GM12878 (cell line): ENCODE measurements around the gene CHD6. TPM values are rescaled to one million over a fixed set of nuclear protein-coding genes. Genes with fewer than 3 reads are reported as not detected.

ENCODE experiments used
- ATAC-seq: fragments of 200-7000 bp; cut with Tn5 transposase; 3 replicates; pipeline ENCODE4 v1.9.1; 2020; ENCODE audit warnings: mild to moderate bottlenecking, moderate library complexity
- BruUV-seq: library from RNA; stranded (reverse); fragments of 400-500 nt; replicated peaks from 2 replicates; lab custom pipeline; 2021; lab: Mats Ljungman, UMichigan
- CTCF ChIA-PET: fragments of 300-600 bp; sonication (Branson Sonifier 250); formaldehyde crosslinking; extraction: SDS; loops from one replicate; lab custom pipeline; 2021; ENCODE audit warnings: inconsistent platforms; lab: Yijun Ruan, JAX
- POLR2A ChIA-PET: fragments of 350-600 bp; formaldehyde crosslinking; extraction: SDS; loops from one replicate; lab custom pipeline; 2021; ENCODE audit warnings: inconsistent platforms; lab: Charles Lee
- RAD21 ChIA-PET: fragments of 300-600 bp; sonication (Branson Sonifier 250); formaldehyde crosslinking; loops from one replicate; lab custom pipeline; 2023; ENCODE audit warnings: antibody characterized with exemption; ENCODE audit not compliant: unreplicated experiment; lab: Charles Lee
- SMC1A ChIA-PET: fragments of 300-600 bp; sonication (Branson Sonifier 250); formaldehyde crosslinking; loops from one replicate; lab custom pipeline; 2023; ENCODE audit not compliant: unreplicated experiment, uncharacterized antibody; lab: Charles Lee
- DNase-seq: peaks from one replicate; pipeline ENCODE4 v3.0.0-alpha.2; 2011; ENCODE audit warnings: low read depth, low spot score
- FAIRE-seq: peaks from 3 replicates; lab custom pipeline; 2011; peaks lifted over from hg19 to GRCh38; lab: Jason Lieb, UNC
- H2AFZ ChIP-seq: 2 replicates; pipeline ENCODE4 v1.6.0; 2011; ENCODE audit warnings: low read depth, low read length, control low read depth; ENCODE audit not compliant: control insufficient read depth
- H3K27ac ChIP-seq: 2 replicates; pipeline ENCODE4 v1.5.1; 2011; ENCODE audit warnings: control low read depth; ENCODE audit not compliant: control insufficient read depth, insufficient read depth
- H3K27me3 ChIP-seq, 2 experiments: replicated peaks in 1 of 2; 2 replicates each; pipeline versions ENCODE4 v1.6.0 to v1.6.1; 2011; ENCODE audit warnings: low read length in 1 of 2; ENCODE audit not compliant: control insufficient read depth in 2 of 2, insufficient read depth in 2 of 2
- H3K36me3 ChIP-seq, 2 experiments: 2 replicates each; pipeline ENCODE4 v1.5.1; 2011; ENCODE audit warnings: low read length in 1 of 2; ENCODE audit not compliant: control insufficient read depth in 2 of 2, insufficient read depth in 2 of 2
- H3K4me1 ChIP-seq: 2 replicates; pipeline ENCODE4 v1.6.1; 2011; ENCODE audit warnings: mild to moderate bottlenecking, low read length, moderate library complexity, mixed read lengths; ENCODE audit not compliant: control insufficient read depth, insufficient read depth
- H3K4me2 ChIP-seq: 2 replicates; pipeline ENCODE4 v1.6.0; 2011; ENCODE audit warnings: control low read depth; ENCODE audit not compliant: control insufficient read depth, insufficient read depth
- H3K4me3 ChIP-seq: fragments of 200-600 bp; sonication (generic); 2 replicates; pipeline ENCODE4 v1.5.1; 2016
- H3K79me2 ChIP-seq: 2 replicates; pipeline ENCODE4 v1.6.0; 2011; ENCODE audit warnings: low read length; ENCODE audit not compliant: control insufficient read depth, insufficient read depth
- H3K9ac ChIP-seq: 2 replicates; pipeline ENCODE4 v1.8.0; 2011; ENCODE audit warnings: low read length, control low read depth, mixed read lengths; ENCODE audit not compliant: control insufficient read depth, insufficient read depth
- H3K9me3 ChIP-seq: replicated peaks from 3 replicates; pipeline ENCODE4 v1.5.1; 2011; ENCODE audit warnings: mild to moderate bottlenecking, low read length; ENCODE audit not compliant: control insufficient read depth, insufficient read depth
- H4K20me1 ChIP-seq: 2 replicates; pipeline ENCODE4 v1.6.0; 2011; ENCODE audit not compliant: control insufficient read depth, insufficient read depth
- ASH2L ChIP-seq: fragments of 300-600, 200-600 bp; sonication (generic); IDR thresholded peaks from 2 replicates; pipeline ENCODE4 v1.6.1; 2017; ENCODE audit warnings: low read depth, mild to moderate bottlenecking, borderline replicate concordance
- BMI1 ChIP-seq: fragments of 450-650 bp; IDR thresholded peaks from 2 replicates; pipeline ENCODE4 v1.6.1; 2016; ENCODE audit warnings: mild to moderate bottlenecking, moderate library complexity, borderline replicate concordance
- CREM ChIP-seq: IDR thresholded peaks from 2 replicates; pipeline ENCODE4 v1.6.1; 2014; ENCODE audit warnings: antibody characterized with exemption, low read depth
- ETV6 ChIP-seq, 2 experiments: fragments of 450-650 bp in 1 of 2; IDR thresholded peaks in 1 of 2; conservative IDR thresholded peaks in 1 of 2; 2 replicates each; pipeline ENCODE4 v1.6.1; 2014; ENCODE audit warnings: antibody characterized with exemption in 1 of 2, borderline replicate concordance in 1 of 2, low read depth in 1 of 2, mild to moderate bottlenecking in 1 of 2, moderate library complexity in 1 of 2
- EZH2 ChIP-seq: IDR thresholded peaks from 2 replicates; pipeline ENCODE4 v1.6.1; 2012; ENCODE audit warnings: low read depth, mild to moderate bottlenecking, control low read depth, inconsistent platforms, low read length, borderline replicate concordance; ENCODE audit not compliant: control insufficient read depth
- JUNB ChIP-seq: IDR thresholded peaks from 2 replicates; pipeline ENCODE4 v1.6.1; 2016; ENCODE audit warnings: antibody characterized with exemption, mild to moderate bottlenecking
- KAT2A ChIP-seq: conservative IDR thresholded peaks from 2 replicates; pipeline ENCODE4 v1.6.1; 2011; ENCODE audit warnings: low read depth, low read length; ENCODE audit not compliant: control insufficient read depth
- MYB ChIP-seq: fragments of 150-350 bp; IDR thresholded peaks from 2 replicates; pipeline ENCODE4 v1.6.1; 2014; ENCODE audit warnings: mild to moderate bottlenecking, low read depth, low read length, borderline replicate concordance
- PAX8 ChIP-seq: fragments of 450-650 bp; IDR thresholded peaks from 2 replicates; pipeline ENCODE4 v1.6.1; 2017; ENCODE audit warnings: mild to moderate bottlenecking, moderate library complexity
- POLR2AphosphoS2 ChIP-seq: IDR thresholded peaks from 2 replicates; pipeline ENCODE4 v1.6.1; 2011; ENCODE audit warnings: low read depth, mild to moderate bottlenecking, low read length, improper control_type of control experiment, moderate library complexity
- RCOR1 ChIP-seq: conservative IDR thresholded peaks from 2 replicates; pipeline ENCODE4 v1.6.1; 2012; ENCODE audit warnings: low read depth, low read length, improper control_type of control experiment
- SIN3A ChIP-seq: IDR thresholded peaks from 2 replicates; pipeline ENCODE4 v1.6.1; 2012; ENCODE audit warnings: low read depth, low read length, improper control_type of control experiment
- SREBF2 ChIP-seq: IDR thresholded peaks from 2 replicates; pipeline ENCODE4 v1.6.1; 2012; ENCODE audit warnings: mild to moderate bottlenecking, low read length
- SUZ12 ChIP-seq: fragments of 200-600 bp; sonication (generic); IDR thresholded peaks from one replicate; pipeline ENCODE4 v1.6.1; 2018; ENCODE audit warnings: antibody characterized with exemption, mild to moderate bottlenecking; ENCODE audit not compliant: unreplicated experiment
- TCF3 ChIP-seq: IDR thresholded peaks from 2 replicates; pipeline ENCODE4 v1.6.1; 2012; ENCODE audit warnings: low read depth, mild to moderate bottlenecking, low read length, borderline replicate concordance; ENCODE audit not compliant: insufficient read depth
- ZNF24 ChIP-seq: fragments of 450-650 bp; IDR thresholded peaks from 2 replicates; pipeline ENCODE4 v1.6.1; 2017; ENCODE audit warnings: antibody characterized with exemption, mild to moderate bottlenecking
- WGBS: methylation state at CpG from one replicate; pipeline ENCODE4 v1.1.6; 2016; ENCODE audit warnings: low lambda C conversion rate; ENCODE audit not compliant: insufficient replicate concordance, insufficient coverage; ENCODE audit errors: missing lambda C conversion rate; 5-methylcytosine and 5-hydroxymethylcytosine counted together
- in situ Hi-C: fragments of 300-500 bp; cut with MboI; formaldehyde crosslinking; loops from 9 replicates; pipeline ENCODE4 v1.14.3; 2018; ENCODE audit warnings: mixed read lengths
- intact Hi-C: fragments of 100-400 bp; cut with micrococcal nuclease; formaldehyde crosslinking; loops from one replicate; pipeline ENCODE4 v1.14.2; 2022; ENCODE audit not compliant: unreplicated experiment
- polyA plus RNA-seq, 11 experiments: library from polyadenylated mRNA; depleted of rRNA in 4 of 11; unstranded in 6 of 11; stranded (reverse) in 5 of 11; fragments of >200 nt; fragmentation: Nextera tagmentation in 4 of 11; fragmentation: Illumina TruSeq in 1 of 11; extraction: Ambion mirVana in 4 of 11; extraction: Trizol in 1 of 11; gene quantifications; 1 replicate in 1 of 11; 2 replicates in 10 of 11; pipeline versions ENCODE4 v1.2.1 to v1.2.3, GENCODE V29; 2011 to 2016; ENCODE audit warnings: inconsistent platforms in 2 of 11, missing spikeins in 2 of 11, low read depth in 1 of 11
- total RNA-seq, 4 experiments: library from RNA; depleted of rRNA in 3 of 4; stranded (reverse); fragments of >200 nt in 3 of 4; fragmentation: Illumina TruSeq in 1 of 4; extraction: Trizol in 1 of 4; gene quantifications; 2 replicates each; pipeline versions ENCODE4 v1.2.1 to v1.2.3, GENCODE V29; 2013 to 2021
- TF ChIP-seq, protein P1 (sequence below): fragments of 450-650 bp; IDR thresholded peaks from 2 replicates; pipeline ENCODE4 v1.6.1; 2018; ENCODE audit warnings: mild to moderate bottlenecking, low read depth, moderate library complexity; ENCODE audit not compliant: partially characterized antibody

CHD6 gene
- total and polyA plus RNA-seq, 10 of the 15 experiments (the other 5 are each of a cell fraction or from before 2014, with no cell fraction given) = 4.3 to 25.5 (median 17.1) TPM

DNA sequence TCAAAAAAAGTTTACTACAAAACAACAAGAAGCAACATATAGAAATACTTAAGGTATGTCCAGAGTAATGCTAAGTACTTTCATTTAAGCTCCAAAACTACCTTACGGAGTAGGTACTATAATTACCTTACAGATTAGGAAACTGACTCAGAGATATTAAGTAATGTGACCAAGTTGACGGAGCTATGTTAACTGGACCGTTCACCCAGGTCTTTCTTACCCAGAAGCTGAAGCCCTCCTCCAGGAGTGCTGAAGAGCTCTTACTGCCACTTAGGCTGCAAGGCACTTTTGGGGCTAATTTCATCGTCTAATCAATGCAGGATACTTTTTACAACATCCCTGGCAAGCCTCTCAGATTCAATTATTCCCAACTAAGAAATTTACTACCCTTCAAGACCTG, 123.7 kb downstream of the CHD6 start:
- ChIA-PET POLR2A (no interaction called here), RAD21 (interaction anchor here (0.5 kb wide), 1 partner anchor 201 kb away, joined by 3 read pairs; no protein-coding TSS in a partner anchor), CTCF (interaction anchor here (1.1 kb wide), 1 partner anchor 14 kb away, joined by 3 read pairs; no protein-coding TSS in a partner anchor), SMC1A (interaction anchor here (0.8 to 2.4 kb wide), 2 partner anchors 13 to 27 kb away, joined by 3 to 10 read pairs; no protein-coding TSS in a partner anchor)
- Histone ChIP-seq H3K9me3 (no peaks in the 10 kb centered on the region), H2AFZ (no peak overlapping the region), H3K36me3 (peaks cover 0 to 29% of the 10 kb centered on the region in 2 experiments), H3K4me2 (no peak overlapping the region), H3K79me2 (no peaks in the 10 kb centered on the region), H4K20me1 (no peaks in the 10 kb centered on the region), H3K27ac (no peak overlapping the region), H3K4me3 (no peak overlapping the region), H3K4me1 (no peaks in the 10 kb centered on the region), H3K27me3 (no peaks in the 10 kb centered on the region), H3K9ac (no peak overlapping the region)
- ATAC-seq (no peak), FAIRE-seq (no peak), DNase-seq (no peak)
- intact Hi-C loops = no loop called here
- 84% methylated on average over 4 of the region's 4 CpGs for WGBS
- TF ChIP-seq ETV6 (conservative IDR thresholded peaks at IDR 0.05 in 1 of 2, IDR thresholded peaks at IDR 0.05 in 1 of 2; ENCODE audit: borderline replicate concordance in 1 of 2, low read depth in 1 of 2) (no peak), TCF3 (no peak), ZNF24 (no peak), RCOR1 (no peak), SIN3A (no peak), BMI1 (no peak), MYB (no peak), CREM (no peak), SREBF2 (no peak), KAT2A (no peak), JUNB (no peak), ASH2L (no peak), SUZ12 (no peak), PAX8 (no peak), EZH2 (no peak), POLR2AphosphoS2 (no peak)
- TF ChIP-seq, protein P1, sequence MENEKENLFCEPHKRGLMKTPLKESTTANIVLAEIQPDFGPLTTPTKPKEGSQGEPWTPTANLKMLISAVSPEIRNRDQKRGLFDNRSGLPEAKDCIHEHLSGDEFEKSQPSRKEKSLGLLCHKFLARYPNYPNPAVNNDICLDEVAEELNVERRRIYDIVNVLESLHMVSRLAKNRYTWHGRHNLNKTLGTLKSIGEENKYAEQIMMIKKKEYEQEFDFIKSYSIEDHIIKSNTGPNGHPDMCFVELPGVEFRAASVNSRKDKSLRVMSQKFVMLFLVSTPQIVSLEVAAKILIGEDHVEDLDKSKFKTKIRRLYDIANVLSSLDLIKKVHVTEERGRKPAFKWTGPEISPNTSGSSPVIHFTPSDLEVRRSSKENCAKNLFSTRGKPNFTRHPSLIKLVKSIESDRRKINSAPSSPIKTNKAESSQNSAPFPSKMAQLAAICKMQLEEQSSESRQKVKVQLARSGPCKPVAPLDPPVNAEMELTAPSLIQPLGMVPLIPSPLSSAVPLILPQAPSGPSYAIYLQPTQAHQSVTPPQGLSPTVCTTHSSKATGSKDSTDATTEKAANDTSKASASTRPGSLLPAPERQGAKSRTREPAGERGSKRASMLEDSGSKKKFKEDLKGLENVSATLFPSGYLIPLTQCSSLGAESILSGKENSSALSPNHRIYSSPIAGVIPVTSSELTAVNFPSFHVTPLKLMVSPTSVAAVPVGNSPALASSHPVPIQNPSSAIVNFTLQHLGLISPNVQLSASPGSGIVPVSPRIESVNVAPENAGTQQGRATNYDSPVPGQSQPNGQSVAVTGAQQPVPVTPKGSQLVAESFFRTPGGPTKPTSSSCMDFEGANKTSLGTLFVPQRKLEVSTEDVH = no peak
- in situ Hi-C loops = no loop called here
- BruUV-seq = no TSS peak
